HG03045 (cell line): ENCODE results near the gene NXF3.
"Not testable (repeated sequence)": the region's sequence is repeated elsewhere in the genome, so short reads cannot be mapped to it uniquely, and the experiment has no call there.

Experiments used
- ATAC-seq: cut with Tn5 transposase; IDR thresholded peaks from one replicate; pipeline ENCODE4 v1.9.1; 2021; ENCODE audit warnings: mild to moderate bottlenecking, moderate library complexity; ENCODE audit not compliant: unreplicated experiment

Gene NXF3

DNA sequence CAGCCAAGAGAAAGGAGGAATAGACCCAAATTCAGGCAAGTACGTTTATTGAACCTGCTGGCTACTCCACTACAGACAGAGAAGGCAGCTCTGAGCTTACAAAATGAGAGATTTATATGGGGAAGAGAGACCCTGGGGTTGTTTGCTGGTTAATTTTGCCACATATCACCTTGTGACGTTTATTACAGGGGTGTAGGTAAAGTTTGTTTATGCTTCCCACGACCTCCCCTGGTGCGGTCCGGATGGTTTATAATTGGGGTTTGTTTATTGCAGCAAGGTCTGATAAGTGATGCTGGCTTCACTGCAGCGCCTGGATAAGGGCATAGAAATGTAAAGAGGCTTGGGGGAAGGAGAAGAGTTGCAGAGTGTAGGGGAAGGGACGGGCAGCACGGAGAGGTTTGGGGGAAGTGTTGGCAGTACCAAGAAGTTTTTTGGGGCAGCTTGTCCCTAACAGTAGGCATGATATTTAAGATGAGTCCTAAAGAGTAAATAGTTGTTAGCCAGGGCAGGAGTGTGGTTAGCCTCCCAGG lies 41.6 kb downstream of the NXF3 start:
- ATAC-seq = no peak

DNA sequence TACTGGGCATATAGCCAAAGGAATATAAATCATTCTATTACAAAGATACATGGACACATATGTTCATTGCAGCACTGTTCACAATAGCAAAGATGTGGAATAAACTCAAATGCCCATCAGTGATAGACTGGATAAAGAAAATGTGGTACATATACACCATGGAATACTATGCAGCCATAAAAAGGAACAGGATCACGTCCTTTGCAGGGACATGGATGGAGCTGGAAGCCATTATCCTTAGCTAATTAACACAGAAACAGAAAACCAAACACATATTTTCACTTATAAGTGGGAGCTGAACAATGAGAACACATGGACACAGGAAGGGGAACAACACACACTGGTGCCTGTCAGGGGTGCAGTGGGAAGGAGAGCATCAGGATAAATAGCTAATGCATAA lies 59.6 kb downstream of the NXF3 start:
- not testable (repeated sequence) for ATAC-seq
